ENCODE measurements around the gene SLC16A1.

- TF ChIP-seq CTCF (IDR thresholded peaks at IDR 0.05) (no peak), POLR2A (IDR thresholded peaks at IDR 0.05) (no peak)
Measured at GRCh38 chr1:112983537-112984131, 27.6 kb upstream of the SLC16A1 start.

Data from tibial nerve (tissue), 3 donors.